ENCODE data around the gene IGF1R.
A peak's percentile ranks its signal among the peaks of the same experiment; 100 is the strongest.

The IGF1R gene

GRCh38 chr15:98841419-98841970, 193.2 kb downstream of the IGF1R start:
- DNase-seq: no peak

- DNase-seq: no peak
Observed at GRCh38 chr15:98842192-98842972, 194.0 kb downstream of the IGF1R start.

GRCh38 chr15:98842973-98843285, 194.6 kb downstream of the IGF1R start:
- no peak for DNase-seq

GRCh38 chr15:98843844-98844243, 195.5 kb downstream of the IGF1R start:
- DNase-seq: no peak

- DNase-seq: no peak
Observed at GRCh38 chr15:98844261-98844660, 195.9 kb downstream of the IGF1R start.

- no peak for DNase-seq
Observed at GRCh38 chr15:98845138-98845884, 197.0 kb downstream of the IGF1R start.

GRCh38 chr15:98850961-98851572, 202.7 kb downstream of the IGF1R start:
- peak; percentile 68 to 76 for DNase-seq

- DNase-seq: peak; percentile 70 to 80
Observed at GRCh38 chr15:98853161-98853560, 204.8 kb downstream of the IGF1R start.

- DNase-seq: no peak
Observed at GRCh38 chr15:98853617-98854420, 205.5 kb downstream of the IGF1R start.

GRCh38 chr15:98854496-98854895, 206.2 kb downstream of the IGF1R start:
- no peak for DNase-seq

- DNase-seq: no peak
Observed at GRCh38 chr15:98855067-98855814, 206.9 kb downstream of the IGF1R start.

- no peak for DNase-seq
Observed at GRCh38 chr15:98855815-98856531, 207.6 kb downstream of the IGF1R start.

- DNase-seq: no peak
Observed at GRCh38 chr15:98856532-98856907, 208.2 kb downstream of the IGF1R start.

GRCh38 chr15:98858610-98859023, 210.3 kb downstream of the IGF1R start:
- peak in 1 of 2 donors; percentile 2 for DNase-seq

GRCh38 chr15:98859149-98859548, 210.8 kb downstream of the IGF1R start:
- no peak for DNase-seq

- no peak for DNase-seq
Observed at GRCh38 chr15:98860281-98861041, 212.1 kb downstream of the IGF1R start.

- no peak for DNase-seq
Observed at GRCh38 chr15:98861188-98861587, 212.8 kb downstream of the IGF1R start.

GRCh38 chr15:98863983-98864382, 215.6 kb downstream of the IGF1R start:
- no peak for DNase-seq

GRCh38 chr15:98865397-98866339, 217.3 kb downstream of the IGF1R start:
- peak; percentile 64 to 73 for DNase-seq

Measured in CD4-positive, alpha-beta T cell treated with Interferon alpha-2 for 1 hour (primary cell).